ENCODE results near the gene CCDC186. TPM values are rescaled to one million over a fixed set of nuclear protein-coding genes. Genes with fewer than 3 reads are reported as not detected.
A peak's percentile ranks its signal among the peaks of the same experiment; 100 is the strongest.

The CCDC186 gene
- polyA plus RNA-seq, 6 donors from 2014 or later = 18.1 to 27.5 (median 21.2) TPM

DNA sequence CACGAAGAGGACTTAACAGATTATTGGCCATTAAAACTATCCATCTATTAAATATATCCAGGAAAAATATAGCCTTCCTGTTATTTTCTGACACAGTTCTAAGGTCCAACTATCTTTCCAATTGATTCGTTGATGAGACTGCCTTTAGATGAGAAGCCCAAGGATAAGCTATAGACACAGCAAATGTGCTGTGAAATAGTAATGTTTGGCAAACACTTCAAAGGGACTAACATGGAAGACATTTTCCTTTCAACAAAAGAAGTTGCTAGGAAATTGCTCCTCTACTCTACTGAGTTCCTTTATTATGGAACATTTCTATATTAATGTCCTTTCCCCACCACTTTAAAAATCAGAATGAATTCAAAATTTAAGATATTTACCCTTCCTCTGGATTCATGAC, 38.5 kb downstream of the CCDC186 start:
- Mint-ChIP-seq H3K27me3 (no peaks in the 10 kb centered on the region), H3K9me3 (no peaks in the 10 kb centered on the region), H3K36me3 (peaks cover 27 to 29% of the 10 kb centered on the region in 2 donors), H3K4me3 (no peak overlapping the region), H3K27ac (peak overlapping the region in 2 of 6 donors; percentile 38 to 78), H3K4me1 (peaks cover 12 to 13% (median 13%) of the 10 kb centered on the region in 3 donors)
- DNase-seq = no peak
- no peak for ATAC-seq (ENCODE audit: low read depth in 2 of 2)

DNA sequence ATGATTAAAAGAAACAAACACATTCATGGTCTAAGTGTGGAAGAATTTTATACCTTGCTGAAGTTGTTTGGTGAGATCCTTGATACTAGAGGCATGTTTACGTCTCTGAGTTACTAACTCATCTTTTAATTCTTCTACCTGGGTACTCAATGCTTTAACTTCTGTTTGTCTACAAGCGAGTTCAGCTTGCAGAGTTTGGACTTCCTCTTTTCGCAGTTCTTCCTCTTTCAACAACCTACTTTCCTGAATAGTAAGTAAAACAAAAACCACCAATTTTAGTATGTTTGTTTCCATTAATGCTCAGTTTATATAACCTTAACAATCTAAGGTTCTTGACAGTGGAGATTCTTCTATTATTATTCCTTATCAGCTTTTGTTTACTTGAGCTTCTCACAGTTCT, 42.9 kb downstream of the CCDC186 start:
- Mint-ChIP-seq H3K27ac (peak overlapping the region in 5 of 6 donors; percentile 1 to 87 (median 28)), H3K4me3 (peak overlapping the region in 5 of 8 donors; percentile 7 to 62 (median 35)), H3K36me3 (peaks cover 36 to 39% of the 10 kb centered on the region in 2 donors), H3K9me3 (no peaks in the 10 kb centered on the region), H3K27me3 (no peaks in the 10 kb centered on the region), H3K4me1 (peaks cover 12 to 16% (median 13%) of the 10 kb centered on the region in 3 donors)
- DNase-seq (peak; percentile 51), ATAC-seq (ENCODE audit: low read depth in 2 of 2) (peak; percentile 98)

DNA sequence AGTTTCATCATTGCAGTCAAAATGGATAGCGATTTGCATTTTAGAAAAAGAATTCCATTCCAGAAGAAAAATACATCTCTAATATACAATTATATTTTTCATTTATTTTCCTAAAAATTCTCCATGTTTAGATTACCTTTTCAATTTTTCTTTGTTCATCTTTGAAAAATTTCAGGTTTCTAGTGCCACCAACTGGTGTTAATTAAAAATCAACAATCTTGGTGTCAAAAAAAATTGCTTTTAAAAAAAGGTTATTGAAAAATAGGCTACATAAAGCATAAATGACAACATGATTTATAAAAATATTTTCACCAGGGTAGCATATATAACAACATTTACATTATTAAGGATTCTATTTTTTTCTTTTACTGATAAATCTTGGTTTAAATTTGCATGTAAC, 53.0 kb downstream of the CCDC186 start:
- no peak for DNase-seq
- Mint-ChIP-seq H3K4me3 (no peak overlapping the region), H3K4me1 (no peaks in the 10 kb centered on the region), H3K9me3 (no peaks in the 10 kb centered on the region), H3K27ac (no peak overlapping the region), H3K36me3 (peaks cover 8% of the 10 kb centered on the region in 2 donors), H3K27me3 (peaks cover 0 to 6% (median 0%) of the 10 kb centered on the region in 3 donors)
- ATAC-seq (ENCODE audit: low read depth in 2 of 2) = no peak

DNA sequence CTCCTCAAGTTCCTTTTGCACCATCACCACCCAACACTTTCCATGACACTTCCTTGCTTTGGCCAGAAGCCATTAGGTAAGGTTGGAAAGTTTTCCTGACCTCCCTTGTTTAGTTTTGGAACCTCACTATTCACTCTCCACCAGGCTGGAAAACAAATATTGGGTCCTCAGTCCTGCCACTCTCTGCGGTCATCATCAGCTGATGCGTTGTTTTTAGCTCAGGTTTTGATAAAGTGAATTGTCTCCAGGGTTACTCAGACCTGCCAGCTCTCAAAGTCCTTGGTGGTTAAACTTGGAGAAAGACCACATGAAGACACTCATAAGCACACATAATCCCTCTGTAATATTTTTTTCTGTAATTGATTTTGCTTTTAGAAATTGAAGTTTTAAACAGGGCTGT, 55.5 kb downstream of the CCDC186 start:
- Mint-ChIP-seq H3K27ac (peak overlapping the region in 1 of 6 donors; percentile 44), H3K4me3 (no peak overlapping the region), H3K36me3 (no peaks in the 10 kb centered on the region), H3K4me1 (no peaks in the 10 kb centered on the region), H3K9me3 (no peaks in the 10 kb centered on the region), H3K27me3 (peaks cover 0 to 8% (median 6%) of the 10 kb centered on the region in 3 donors)
- ATAC-seq (ENCODE audit: low read depth in 2 of 2) (no peak), DNase-seq (no peak)

DNA sequence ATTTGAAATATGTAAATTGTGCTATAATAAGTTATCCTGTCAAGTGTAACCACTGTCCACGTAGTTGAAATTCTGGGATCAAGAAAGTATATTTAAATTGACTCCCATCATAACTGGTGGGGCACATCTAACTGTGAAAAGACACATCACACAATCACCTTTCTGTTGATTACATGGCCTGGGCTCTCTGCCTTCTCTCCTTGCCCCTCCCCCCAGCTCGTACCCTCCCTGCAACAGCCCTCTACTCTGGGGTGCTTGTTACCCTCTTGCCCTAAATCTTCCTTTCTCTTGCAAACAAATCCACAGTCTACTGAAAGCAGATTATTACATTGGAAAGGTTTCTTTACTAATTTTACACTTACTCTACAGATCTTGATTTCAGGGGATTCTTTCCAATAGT, 56.3 kb downstream of the CCDC186 start:
- ATAC-seq (ENCODE audit: low read depth in 2 of 2) (no peak), DNase-seq (no peak)
- Mint-ChIP-seq H3K27ac (no peak overlapping the region), H3K4me3 (no peak overlapping the region), H3K4me1 (no peaks in the 10 kb centered on the region), H3K36me3 (no peaks in the 10 kb centered on the region), H3K27me3 (peaks cover 0 to 8% (median 6%) of the 10 kb centered on the region in 3 donors), H3K9me3 (no peaks in the 10 kb centered on the region)

DNA sequence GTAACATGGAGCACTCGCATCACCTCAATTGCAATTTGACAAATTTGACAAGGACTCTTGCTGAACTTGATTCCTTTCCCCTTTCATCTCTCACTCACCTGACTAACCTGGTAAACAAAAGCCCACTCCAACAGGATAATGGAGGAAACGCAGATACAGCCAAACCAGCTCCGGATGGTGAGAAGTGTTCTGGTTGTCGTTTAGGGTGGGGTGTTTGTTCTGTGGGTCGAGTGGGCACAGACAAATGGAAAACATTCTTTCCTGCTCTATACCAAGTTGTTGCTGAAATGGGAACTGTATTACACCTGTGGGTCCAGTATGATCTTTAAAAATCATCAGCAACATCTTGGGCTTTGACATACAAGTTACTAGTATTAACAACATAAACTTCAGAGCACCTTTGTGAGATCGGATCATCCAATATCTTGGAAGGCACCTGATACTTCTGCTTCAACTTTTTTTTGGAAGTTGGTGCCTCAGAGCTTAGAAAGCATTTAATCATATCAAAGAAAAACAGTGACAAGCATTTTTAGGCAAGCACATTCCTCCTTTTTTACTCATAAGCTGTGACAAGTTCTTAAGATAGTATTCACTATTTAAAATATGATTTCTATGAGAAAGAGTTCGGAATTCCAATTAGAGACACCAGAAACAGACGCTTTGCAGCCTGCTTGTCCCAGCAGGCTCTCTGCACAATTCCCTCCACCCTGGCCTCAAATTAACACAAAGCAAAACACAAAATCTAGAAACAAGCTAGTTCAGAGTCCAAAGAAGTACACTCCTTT, 58.1 kb downstream of the CCDC186 start:
- Mint-ChIP-seq H3K4me3 (no peak overlapping the region), H3K36me3 (no peaks in the 10 kb centered on the region), H3K27me3 (peaks cover 0 to 8% (median 6%) of the 10 kb centered on the region in 3 donors), H3K4me1 (no peaks in the 10 kb centered on the region), H3K9me3 (no peaks in the 10 kb centered on the region), H3K27ac (peak overlapping the region in 1 of 6 donors; percentile 53)
- DNase-seq (no peak), ATAC-seq (ENCODE audit: low read depth in 2 of 2) (no peak)

DNA sequence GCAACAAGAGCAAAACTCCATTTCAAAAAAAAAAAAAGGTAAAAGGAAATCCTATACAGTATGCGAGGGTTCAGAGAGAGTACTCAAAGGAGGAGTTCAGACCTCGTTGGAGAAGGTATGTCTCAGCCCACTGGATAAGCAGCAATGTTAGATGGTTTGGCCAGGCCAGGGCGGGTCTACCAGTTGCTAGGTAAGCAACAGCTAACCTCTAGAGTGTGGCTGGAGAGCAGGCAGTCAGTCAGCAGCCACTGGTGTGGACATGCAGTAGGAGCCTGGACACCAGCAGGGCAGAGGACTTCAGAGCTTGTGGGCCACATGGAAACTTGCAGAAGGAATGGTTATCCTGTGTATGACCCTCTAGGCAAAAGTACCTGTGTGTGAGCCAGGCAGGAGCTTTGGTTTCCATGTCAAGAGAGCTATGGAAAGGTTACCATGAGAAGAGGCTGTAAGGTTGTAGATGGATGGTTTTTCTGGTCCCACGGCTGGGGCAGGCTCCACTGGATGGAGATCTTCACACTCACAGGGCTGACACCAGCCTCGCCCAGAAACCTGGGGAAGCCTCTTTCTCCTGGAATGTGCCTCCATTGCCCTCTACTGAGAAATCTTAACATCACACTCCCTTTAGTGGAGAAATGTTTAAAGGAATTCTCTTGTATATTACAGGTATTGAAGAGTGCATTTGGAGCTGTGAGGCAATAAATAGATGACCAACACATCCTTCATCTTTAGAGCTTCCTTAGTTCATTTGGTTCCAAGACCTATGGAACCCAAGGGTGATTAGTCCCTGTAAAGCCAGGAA, 63.6 kb downstream of the CCDC186 start:
- H3K27ac Mint-ChIP-seq = peak overlapping the region in 1 of 6 donors; percentile 3
- peaks cover 0 to 5% (median 0%) of the 10 kb centered on the region in 3 donors for H3K27me3 Mint-ChIP-seq
- DNase-seq (no peak), ATAC-seq (ENCODE audit: low read depth in 2 of 2) (no peak)
- no peaks in the 10 kb centered on the region for H3K36me3 Mint-ChIP-seq
- H3K4me3 Mint-ChIP-seq = no peak overlapping the region
- H3K4me1 Mint-ChIP-seq = peaks cover 9 to 18% (median 17%) of the 10 kb centered on the region in 3 donors
- no peaks in the 10 kb centered on the region for H3K9me3 Mint-ChIP-seq

DNA sequence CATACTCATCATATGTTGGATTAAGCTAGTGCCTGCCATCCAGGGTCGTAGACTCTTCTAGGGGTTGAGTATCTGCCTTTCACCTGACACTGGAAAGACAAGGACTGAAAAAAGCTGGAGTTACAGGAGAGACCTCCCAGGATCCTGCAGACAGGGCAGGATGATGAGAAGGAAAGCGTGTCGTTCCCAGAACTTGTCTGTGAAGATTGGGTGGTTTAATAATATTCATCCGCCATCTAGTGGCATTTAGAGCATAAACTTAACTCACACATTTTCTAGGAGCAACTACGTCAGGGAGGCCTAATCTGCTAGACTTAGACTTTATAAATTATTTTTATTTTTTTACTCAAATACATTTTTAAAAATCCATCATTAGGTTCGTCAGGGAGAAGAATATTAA, 70.7 kb downstream of the CCDC186 start:
- Mint-ChIP-seq H3K27ac (no peak overlapping the region), H3K9me3 (peaks cover 0 to 1% (median 0%) of the 10 kb centered on the region in 7 donors), H3K36me3 (peaks cover 0 to 10% of the 10 kb centered on the region in 2 donors), H3K27me3 (peaks cover 14 to 19% (median 16%) of the 10 kb centered on the region in 3 donors), H3K4me3 (peak overlapping the region in 4 of 8 donors; percentile 22 to 50 (median 34)), H3K4me1 (peaks cover 28 to 45% (median 42%) of the 10 kb centered on the region in 3 donors)
- ATAC-seq (ENCODE audit: low read depth in 2 of 2) (peak in 1 of 2 donors; percentile 42), DNase-seq (peak; percentile 27)

DNA sequence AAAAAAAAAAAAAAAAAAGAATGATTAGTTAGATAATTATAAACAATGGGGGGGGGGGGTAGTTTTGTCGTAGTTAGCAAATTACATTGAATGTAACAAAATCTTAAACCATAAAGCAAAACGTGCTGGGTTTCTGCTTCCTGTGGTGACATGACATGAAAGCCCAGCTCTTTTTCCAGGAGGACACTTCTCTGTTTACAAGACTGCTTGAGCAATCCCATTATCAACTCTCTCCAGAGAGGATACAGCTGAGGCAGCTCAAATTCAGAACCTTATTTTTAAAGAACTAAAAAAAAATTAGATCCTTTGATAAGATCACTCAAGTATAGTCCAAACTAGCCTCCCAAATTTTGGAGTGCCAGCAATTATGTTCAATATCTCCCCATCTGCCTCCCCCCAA, 71.7 kb downstream of the CCDC186 start:
- Mint-ChIP-seq H3K27me3 (peaks cover 14 to 19% (median 16%) of the 10 kb centered on the region in 3 donors), H3K27ac (no peak overlapping the region), H3K9me3 (peaks cover 0 to 1% (median 0%) of the 10 kb centered on the region in 7 donors), H3K36me3 (peaks cover 0 to 10% of the 10 kb centered on the region in 2 donors), H3K4me1 (peaks cover 26 to 52% (median 46%) of the 10 kb centered on the region in 3 donors), H3K4me3 (no peak overlapping the region)
- DNase-seq (no peak), ATAC-seq (ENCODE audit: low read depth in 2 of 2) (no peak)

DNA sequence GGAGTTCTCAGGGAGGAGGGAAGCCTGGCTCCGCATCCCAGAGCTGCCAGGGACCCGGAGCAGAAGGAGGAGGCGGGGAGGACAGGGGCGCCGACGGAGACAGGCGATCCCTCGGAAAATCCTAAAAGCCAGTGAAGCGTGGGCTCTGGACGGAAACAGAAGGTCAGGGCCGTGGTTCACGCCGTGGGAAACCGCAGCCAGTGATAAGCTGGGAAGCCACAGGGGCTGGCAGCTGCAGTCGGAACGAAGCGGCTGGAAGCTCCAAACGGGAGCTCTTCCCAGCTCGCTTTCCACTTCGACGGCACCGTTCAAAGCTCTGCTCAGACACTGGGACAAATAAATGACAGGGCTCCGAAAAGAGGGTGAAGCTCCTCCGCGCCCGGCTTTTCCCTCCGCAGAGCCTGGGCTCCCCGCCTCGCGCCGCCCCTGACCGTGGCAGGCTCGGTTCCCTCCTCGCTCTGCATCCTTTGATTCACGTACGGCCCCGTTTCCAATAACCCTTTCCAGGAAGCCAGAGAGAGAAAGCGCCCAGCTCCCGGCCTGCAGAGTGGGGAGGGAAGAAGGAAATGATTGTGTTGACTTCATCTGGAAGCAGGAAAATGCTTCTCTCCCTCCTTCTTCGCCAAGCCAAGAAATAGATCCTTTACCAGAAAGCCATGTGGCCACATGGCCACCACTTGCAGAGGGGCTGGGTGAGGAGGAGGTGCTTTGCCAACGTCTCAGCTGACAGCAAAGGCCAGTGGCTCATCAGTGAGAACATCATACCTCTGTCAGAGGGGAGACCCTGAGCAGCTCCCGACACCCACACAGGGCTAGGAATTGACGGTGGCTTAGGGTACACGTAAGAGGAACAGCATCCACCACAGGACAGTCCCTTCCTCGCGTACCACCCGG, 72.9 kb downstream of the CCDC186 start:
- peak in 1 of 2 donors; percentile 43 for ATAC-seq (ENCODE audit: low read depth in 2 of 2)
- H3K36me3 Mint-ChIP-seq = peaks cover 0 to 10% of the 10 kb centered on the region in 2 donors
- H3K27ac Mint-ChIP-seq = peak overlapping the region in 4 of 6 donors; percentile 7 to 92 (median 48)
- peaks cover 0 to 1% (median 0%) of the 10 kb centered on the region in 7 donors for H3K9me3 Mint-ChIP-seq
- peaks cover 37 to 64% (median 57%) of the 10 kb centered on the region in 3 donors for H3K4me1 Mint-ChIP-seq
- DNase-seq = no peak
- peaks cover 14 to 19% (median 16%) of the 10 kb centered on the region in 3 donors for H3K27me3 Mint-ChIP-seq
- peak overlapping the region; percentile 70 to 93 (median 88) for H3K4me3 Mint-ChIP-seq

DNA sequence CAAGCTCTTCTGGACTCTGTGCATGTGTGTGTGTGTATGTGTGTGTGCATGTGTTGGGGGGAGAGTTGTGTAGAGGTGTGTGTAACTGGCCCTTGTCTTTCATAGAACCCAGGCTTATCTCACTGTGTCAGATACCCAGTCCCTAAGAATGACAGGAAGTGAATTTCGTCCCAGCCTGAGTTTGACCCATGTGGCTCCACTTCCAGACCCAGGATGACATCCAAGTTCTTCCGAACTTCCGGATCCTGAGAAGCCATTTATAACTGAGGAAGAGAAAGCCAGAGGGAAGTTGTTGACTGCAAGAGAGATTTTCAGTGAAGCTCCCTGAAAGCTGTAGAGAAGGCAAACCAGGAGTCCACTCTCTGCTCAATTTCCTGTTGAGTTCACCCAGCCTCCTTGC, 77.1 kb downstream of the CCDC186 start:
- Mint-ChIP-seq H3K27ac (peak overlapping the region in 4 of 6 donors; percentile 7 to 81 (median 61)), H3K9me3 (peaks cover 0 to 5% (median 3%) of the 10 kb centered on the region in 7 donors), H3K4me3 (peak overlapping the region; percentile 1 to 85 (median 66)), H3K27me3 (peaks cover 14 to 19% (median 16%) of the 10 kb centered on the region in 3 donors), H3K36me3 (peaks cover 0 to 10% of the 10 kb centered on the region in 2 donors), H3K4me1 (peaks cover 52 to 78% (median 73%) of the 10 kb centered on the region in 3 donors)
- ATAC-seq (ENCODE audit: low read depth in 2 of 2) = no peak
- DNase-seq = no peak

DNA sequence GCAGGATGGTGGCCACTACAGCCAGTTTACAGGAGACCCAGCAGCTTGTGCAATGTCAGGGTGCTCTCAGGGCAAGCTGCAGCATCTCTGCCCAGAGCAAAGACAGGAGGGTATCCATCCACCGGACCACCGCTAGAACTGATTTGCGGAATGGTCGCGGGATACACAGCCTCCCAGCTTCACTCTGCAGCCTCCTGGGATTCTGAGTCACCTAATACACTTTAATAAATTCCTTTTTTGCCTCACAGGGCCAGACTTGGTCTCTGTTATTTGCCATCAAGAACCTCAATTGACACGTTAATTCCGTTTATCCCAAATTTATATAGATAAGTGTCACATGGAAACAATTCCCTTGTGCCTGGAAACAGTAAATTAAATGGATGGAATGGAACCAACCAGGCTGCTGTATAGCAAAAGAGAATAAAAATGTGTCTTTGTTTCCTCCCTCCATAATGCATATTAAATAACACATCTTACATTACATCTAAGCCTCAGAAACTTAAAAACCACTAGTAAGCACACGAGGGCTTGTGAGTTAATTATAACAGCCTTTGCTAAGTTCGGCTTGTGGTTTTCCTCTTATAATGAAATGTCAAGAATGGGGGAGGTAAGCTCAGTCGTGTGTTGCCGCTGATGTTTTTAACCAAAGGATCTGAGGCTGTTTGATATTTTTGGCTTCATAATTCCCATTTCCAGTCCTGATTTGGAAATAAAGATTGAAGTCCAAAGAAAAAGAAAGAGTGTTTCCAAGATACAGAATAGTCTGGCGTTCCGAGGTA, 78.3 kb downstream of the CCDC186 start:
- Mint-ChIP-seq H3K4me3 (peak overlapping the region; percentile 1 to 85 (median 72)), H3K27me3 (peaks cover 8 to 10% (median 9%) of the 10 kb centered on the region in 3 donors), H3K9me3 (peaks cover 0 to 5% (median 3%) of the 10 kb centered on the region in 7 donors), H3K36me3 (peaks cover 0 to 10% of the 10 kb centered on the region in 2 donors), H3K27ac (peak overlapping the region in 5 of 6 donors; percentile 4 to 81 (median 34)), H3K4me1 (peaks cover 51 to 68% (median 64%) of the 10 kb centered on the region in 3 donors)
- DNase-seq (peak; percentile 21), ATAC-seq (ENCODE audit: low read depth in 2 of 2) (peak; percentile 57 to 64)
